ENCODE results near the gene KDM8. TPM values are rescaled to one million over a fixed set of nuclear protein-coding genes. Genes with fewer than 3 reads are reported as not detected.

KDM8 gene
- total RNA-seq, 1 donor from 2014 or later = 3.2 TPM

DNA sequence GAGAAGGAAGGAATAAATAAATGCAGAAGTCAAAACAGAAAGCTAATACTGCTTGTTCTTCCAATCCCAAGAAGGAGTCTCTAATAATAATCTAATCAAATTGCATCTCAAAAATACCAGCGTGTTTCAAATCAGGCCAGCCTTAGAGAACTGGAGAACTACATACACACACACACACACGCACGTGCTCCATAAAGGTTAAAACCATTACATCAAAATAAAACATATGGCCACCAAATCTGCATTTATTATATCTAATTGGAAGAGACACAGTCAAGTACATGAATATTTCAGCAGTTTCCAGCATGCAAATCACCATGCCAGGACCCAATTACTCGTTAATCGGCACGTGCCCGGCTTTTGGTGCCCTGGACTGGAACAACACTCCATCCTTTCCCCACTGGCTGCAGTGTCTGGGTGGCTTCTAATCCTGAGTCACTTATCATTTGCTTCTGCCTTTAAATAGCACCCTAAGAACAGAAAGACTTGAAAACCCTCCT lies 20.4 kb upstream of the KDM8 start:
- Histone ChIP-seq H3K9me3 (replicated peaks) (no peaks in the 10 kb centered on the region), H3K4me3 (no peak overlapping the region), H3K4me1 (no peaks in the 10 kb centered on the region), H3K27me3 (ENCODE audit: low read depth) (no peaks in the 10 kb centered on the region), H3K27ac (replicated peaks) (no peak overlapping the region), H3K36me3 (no peaks in the 10 kb centered on the region)
- TF ChIP-seq, protein P1, sequence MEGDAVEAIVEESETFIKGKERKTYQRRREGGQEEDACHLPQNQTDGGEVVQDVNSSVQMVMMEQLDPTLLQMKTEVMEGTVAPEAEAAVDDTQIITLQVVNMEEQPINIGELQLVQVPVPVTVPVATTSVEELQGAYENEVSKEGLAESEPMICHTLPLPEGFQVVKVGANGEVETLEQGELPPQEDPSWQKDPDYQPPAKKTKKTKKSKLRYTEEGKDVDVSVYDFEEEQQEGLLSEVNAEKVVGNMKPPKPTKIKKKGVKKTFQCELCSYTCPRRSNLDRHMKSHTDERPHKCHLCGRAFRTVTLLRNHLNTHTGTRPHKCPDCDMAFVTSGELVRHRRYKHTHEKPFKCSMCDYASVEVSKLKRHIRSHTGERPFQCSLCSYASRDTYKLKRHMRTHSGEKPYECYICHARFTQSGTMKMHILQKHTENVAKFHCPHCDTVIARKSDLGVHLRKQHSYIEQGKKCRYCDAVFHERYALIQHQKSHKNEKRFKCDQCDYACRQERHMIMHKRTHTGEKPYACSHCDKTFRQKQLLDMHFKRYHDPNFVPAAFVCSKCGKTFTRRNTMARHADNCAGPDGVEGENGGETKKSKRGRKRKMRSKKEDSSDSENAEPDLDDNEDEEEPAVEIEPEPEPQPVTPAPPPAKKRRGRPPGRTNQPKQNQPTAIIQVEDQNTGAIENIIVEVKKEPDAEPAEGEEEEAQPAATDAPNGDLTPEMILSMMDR (IDR thresholded peaks at IDR 0.05; ENCODE audit: borderline replicate concordance) = no peak
- DNase-seq = no peak
- intact Hi-C loops (cut with micrococcal nuclease) = no loop called here

DNA sequence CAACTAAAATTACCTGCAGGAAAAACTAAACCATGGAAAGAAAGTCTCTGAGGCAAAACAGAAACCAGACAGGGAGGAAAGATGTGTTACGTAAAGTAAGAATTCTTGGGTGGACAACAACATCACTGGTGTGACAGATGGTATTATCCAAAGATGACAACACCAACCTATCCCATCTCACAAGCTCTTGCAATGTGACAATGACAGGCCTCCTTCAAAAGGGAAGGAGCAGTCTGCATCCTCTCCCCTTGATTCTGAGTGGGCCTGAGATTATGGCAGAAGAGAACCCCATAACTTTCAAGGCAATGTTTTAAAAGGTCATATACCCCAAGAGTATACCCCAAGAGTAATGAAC lies 17.6 kb upstream of the KDM8 start:
- intact Hi-C loops (cut with micrococcal nuclease) = no loop called here
- TF ChIP-seq, protein P1 (IDR thresholded peaks at IDR 0.05; ENCODE audit: borderline replicate concordance) = no peak
- H3K36me3 ChIP-seq = no peaks in the 10 kb centered on the region

DNA sequence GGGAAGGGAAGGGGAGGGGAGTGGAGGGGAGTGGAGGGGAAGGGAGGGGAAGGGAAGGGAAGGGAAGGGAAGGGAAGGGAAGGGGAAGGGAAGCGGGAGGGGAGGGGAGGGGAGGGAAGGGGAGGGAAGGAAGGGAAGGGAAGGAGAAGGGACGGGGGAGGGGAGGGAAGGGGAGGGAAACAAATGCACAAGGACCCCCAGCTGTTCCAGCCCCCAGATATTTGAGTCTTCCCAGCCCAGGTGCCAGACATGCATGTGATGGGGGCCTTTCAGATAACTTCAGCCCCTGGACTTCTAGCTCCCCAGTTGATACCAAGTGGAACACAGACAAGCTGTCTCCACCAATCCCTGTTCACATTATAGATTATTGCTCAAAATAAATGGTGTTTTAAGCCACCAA lies 14.7 kb upstream of the KDM8 start:
- no peak overlapping the region for H3K27ac ChIP-seq (replicated peaks)
- H3K4me1 ChIP-seq = no peaks in the 10 kb centered on the region
- intact Hi-C loops (cut with micrococcal nuclease) = no loop called here
- H3K27me3 ChIP-seq (ENCODE audit: low read depth) = peaks cover 28% of the 10 kb centered on the region
- no peak overlapping the region for H3K4me3 ChIP-seq
- TF ChIP-seq, protein P1 (IDR thresholded peaks at IDR 0.05; ENCODE audit: borderline replicate concordance) = no peak
- H3K36me3 ChIP-seq = no peaks in the 10 kb centered on the region
- no peak for DNase-seq
- no peaks in the 10 kb centered on the region for H3K9me3 ChIP-seq (replicated peaks)

More for the DNA sequence above, 17.6 kb upstream of the KDM8 start:
- H3K9me3 ChIP-seq (replicated peaks) = no peaks in the 10 kb centered on the region
- no peaks in the 10 kb centered on the region for H3K4me1 ChIP-seq
- H3K27me3 ChIP-seq (ENCODE audit: low read depth) = peaks cover 20% of the 10 kb centered on the region
- H3K4me3 ChIP-seq = no peak overlapping the region
- no peak for DNase-seq
- H3K27ac ChIP-seq (replicated peaks) = no peak overlapping the region

DNA sequence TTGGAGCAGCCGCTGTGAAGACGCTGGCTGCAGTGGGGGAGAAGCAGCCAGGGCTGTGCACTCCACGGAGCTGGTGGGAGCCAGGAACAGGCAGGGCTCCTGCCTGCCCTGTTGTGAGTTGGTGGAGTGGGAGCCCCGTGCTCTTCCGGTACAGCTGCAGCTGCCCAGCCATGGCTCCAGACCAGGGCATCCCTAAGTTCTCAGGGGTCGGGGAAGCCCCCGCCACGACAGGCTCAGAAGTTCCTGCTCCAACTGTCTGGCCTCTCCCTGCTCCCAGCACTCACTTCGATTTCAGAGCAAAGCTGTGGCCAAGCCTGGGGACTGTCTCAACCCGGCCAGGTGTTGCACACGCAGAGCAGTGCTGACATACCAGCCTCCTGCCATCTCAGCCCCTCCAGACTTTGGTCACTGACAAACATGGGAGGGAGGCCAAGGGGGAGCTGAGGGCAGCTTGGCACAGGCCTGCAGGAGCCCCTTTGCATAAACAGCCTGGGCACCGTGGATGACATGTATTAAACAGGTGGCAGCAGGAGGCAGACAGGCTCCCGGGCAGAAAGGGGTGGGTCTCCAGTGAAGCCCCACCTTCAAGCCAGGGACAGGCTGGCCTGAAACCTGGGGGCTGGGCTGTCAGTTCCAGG lies 13.9 kb upstream of the KDM8 start:
- H3K36me3 ChIP-seq = no peaks in the 10 kb centered on the region
- no peak overlapping the region for H3K27ac ChIP-seq (replicated peaks)
- H3K4me3 ChIP-seq = no peak overlapping the region
- intact Hi-C loops (cut with micrococcal nuclease) = no loop called here
- H3K4me1 ChIP-seq = no peaks in the 10 kb centered on the region
- DNase-seq = no peak
- TF ChIP-seq, protein P1 (IDR thresholded peaks at IDR 0.05; ENCODE audit: borderline replicate concordance) = no peak
- peaks cover 35% of the 10 kb centered on the region for H3K27me3 ChIP-seq (ENCODE audit: low read depth)
- H3K9me3 ChIP-seq (replicated peaks) = no peaks in the 10 kb centered on the region

DNA sequence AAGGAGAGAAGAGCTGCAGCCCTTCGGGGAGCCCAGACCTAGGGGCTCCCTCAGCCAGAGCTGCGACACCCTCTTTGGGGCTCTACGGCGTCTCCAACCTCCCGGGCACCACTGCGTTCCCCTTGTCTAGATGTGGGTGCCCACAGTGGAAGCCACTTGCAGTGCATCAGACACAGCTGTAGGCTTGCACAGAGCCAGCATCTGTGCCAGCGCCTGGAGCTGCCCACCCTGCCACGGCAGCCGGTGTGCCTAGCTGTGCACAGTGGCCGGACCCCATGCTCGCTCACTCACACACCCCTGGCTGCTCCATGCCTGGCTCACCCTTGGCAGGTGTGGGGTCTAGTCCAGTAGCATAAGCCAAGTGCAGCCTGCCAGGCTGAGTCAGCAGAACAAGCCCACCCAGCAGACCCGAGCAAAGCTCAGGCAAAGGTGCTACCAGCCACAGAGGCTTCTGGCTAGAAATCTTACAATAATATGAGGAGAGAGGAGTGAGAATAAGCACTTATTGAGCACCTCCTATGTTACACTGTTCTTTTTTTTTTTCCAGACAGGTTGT lies 12.9 kb upstream of the KDM8 start:
- no peak overlapping the region for H3K4me3 ChIP-seq
- intact Hi-C loops (cut with micrococcal nuclease) = no loop called here
- TF ChIP-seq, protein P1 (IDR thresholded peaks at IDR 0.05; ENCODE audit: borderline replicate concordance) = no peak

More for the DNA sequence above, 12.9 kb upstream of the KDM8 start:
- Histone ChIP-seq H3K27me3 (ENCODE audit: low read depth) (peaks cover 42% of the 10 kb centered on the region), H3K27ac (replicated peaks) (no peak overlapping the region), H3K4me1 (no peaks in the 10 kb centered on the region), H3K36me3 (no peaks in the 10 kb centered on the region), H3K9me3 (replicated peaks) (no peaks in the 10 kb centered on the region)
- no peak for DNase-seq
